HCT116 (cell line): ENCODE measurements around the gene PHF2. TPM values are rescaled to one million over a fixed set of nuclear protein-coding genes. Genes with fewer than 3 reads are reported as not detected.

ENCODE experiments used
- ATAC-seq: fragments of 200-7000 bp; cut with Tn5 transposase; 2 replicates; pipeline ENCODE4 v1.9.1; 2020; ENCODE audit warnings: mild to moderate bottlenecking, moderate library complexity
- BruUV-seq: library from RNA; stranded (reverse); fragments of 400-500 nt; replicated peaks from 2 replicates; lab custom pipeline; 2021; lab: Mats Ljungman, UMichigan
- CTCF ChIA-PET: fragments of 300-600 bp; sonication (Branson Sonifier 250); formaldehyde crosslinking; loops from one replicate; lab custom pipeline; 2021; ENCODE audit warnings: antibody characterized with exemption; lab: Charles Lee
- POLR2A ChIA-PET: fragments of 300-600, 350-600 bp; sonication (Branson Sonifier 250); formaldehyde crosslinking; loops from one replicate; lab custom pipeline; 2021; ENCODE audit warnings: antibody characterized with exemption; lab: Charles Lee
- RAD21 ChIA-PET, 2 experiments: fragments of 300-600 bp; sonication (Branson Sonifier 250); formaldehyde crosslinking; loops; one replicate each; lab custom pipeline; 2023; ENCODE audit warnings: low total read pairs in 2 of 2; ENCODE audit not compliant: uncharacterized antibody in 2 of 2, unreplicated experiment in 2 of 2, low non-redundant PET in 1 of 2; lab: Charles Lee
- DNase-seq: peaks from one replicate; pipeline ENCODE4 v3.0.0-alpha.2; 2010; ENCODE audit warnings: low read depth, low spot score
- H2AFZ ChIP-seq: fragments of 200-600 bp; shearing (Covaris generic), sonication (generic); 2 replicates; pipeline ENCODE4 v1.6.1; 2017; ENCODE audit warnings: low read depth, mixed run types, mixed read lengths, antibody characterized with exemption, low read length; ENCODE audit not compliant: poor library complexity, severe bottlenecking
- H3K27ac ChIP-seq: 2 replicates; pipeline ENCODE4 v1.5.1; 2012; ENCODE audit warnings: low read depth, low read length
- H3K27me3 ChIP-seq: fragments of 200-600 bp; sonication (generic); 2 replicates; pipeline ENCODE4 v1.6.1; 2016; ENCODE audit warnings: mixed run types, low read length, mixed read lengths; ENCODE audit not compliant: insufficient read depth
- H3K36me3 ChIP-seq, 2 experiments: fragments of 200-500 bp in 1 of 2; fragments of 200-600 bp in 1 of 2; sonication (Bioruptor generic) in 1 of 2; sonication (generic) in 1 of 2; 2 replicates each; pipeline versions ENCODE4 v1.5.1 to v1.6.1; 2014 to 2016; ENCODE audit warnings: low read length in 2 of 2, inconsistent platforms in 1 of 2, mixed read lengths in 1 of 2, mixed run types in 1 of 2; ENCODE audit not compliant: insufficient read depth in 2 of 2, control insufficient read depth in 1 of 2
- H3K4me1 ChIP-seq, 2 experiments: fragments of 200-600 bp in 1 of 2; sonication (generic) in 1 of 2; 2 replicates each; pipeline versions ENCODE4 v1.5.1 to v1.6.1; 2012 to 2017; ENCODE audit warnings: low read length in 2 of 2, inconsistent platforms in 1 of 2, mild to moderate bottlenecking in 1 of 2, mixed read lengths in 1 of 2, mixed run types in 1 of 2, moderate library complexity in 1 of 2; ENCODE audit not compliant: insufficient read depth in 2 of 2, control insufficient read depth in 1 of 2
- H3K4me2 ChIP-seq: fragments of 200-600 bp; sonication (generic); 2 replicates; pipeline ENCODE4 v1.6.1; 2017; ENCODE audit warnings: mixed run types, low read length, mixed read lengths
- H3K4me3 ChIP-seq, 2 experiments: fragments of 200-600 bp in 1 of 2; sonication (generic) in 1 of 2; replicated peaks in 1 of 2; 2 replicates each; pipeline ENCODE4 v1.5.1; 2011 to 2016; ENCODE audit warnings: low read length in 2 of 2, control low read depth in 1 of 2, low read depth in 1 of 2, mild to moderate bottlenecking in 1 of 2, mixed read lengths in 1 of 2, mixed run types in 1 of 2
- H3K79me2 ChIP-seq: fragments of 200-600 bp; sonication (generic); 2 replicates; pipeline ENCODE4 v1.6.1; 2017; ENCODE audit warnings: mild to moderate bottlenecking, mixed run types, low read length, moderate library complexity, mixed read lengths; ENCODE audit not compliant: insufficient read depth
- H3K9ac ChIP-seq: fragments of 200-600 bp; sonication (generic); 2 replicates; pipeline ENCODE4 v1.6.1; 2016; ENCODE audit warnings: low read length, mixed read lengths
- H3K9me2 ChIP-seq: fragments of 200-600 bp; sonication (generic), shearing (Covaris generic); 2 replicates; pipeline ENCODE4 v1.6.1; 2017; ENCODE audit warnings: mixed run types, mild to moderate bottlenecking, moderate library complexity; ENCODE audit not compliant: insufficient read depth
- H3K9me3 ChIP-seq, 2 experiments: fragments of 200-500 bp in 1 of 2; fragments of 200-600 bp in 1 of 2; sonication (Bioruptor generic) in 1 of 2; sonication (generic) in 1 of 2; 2 replicates each; pipeline ENCODE4 v1.6.1; 2014 to 2017; ENCODE audit warnings: low read length in 2 of 2, mixed read lengths in 2 of 2, inconsistent platforms in 1 of 2, low read depth in 1 of 2, mild to moderate bottlenecking in 1 of 2, mixed run types in 1 of 2, moderate library complexity in 1 of 2; ENCODE audit not compliant: control insufficient read depth in 1 of 2, insufficient read depth in 1 of 2
- H4K20me1 ChIP-seq: fragments of 200-600 bp; sonication (generic), shearing (Covaris generic); 2 replicates; pipeline ENCODE4 v1.6.1; 2017; ENCODE audit warnings: mixed run types, mild to moderate bottlenecking, moderate library complexity; ENCODE audit not compliant: insufficient read depth
- CEBPB ChIP-seq: IDR thresholded peaks from 2 replicates; pipeline ENCODE4 v1.6.1; 2012; ENCODE audit warnings: low read depth
- EGR1 ChIP-seq: IDR thresholded peaks from 2 replicates; pipeline ENCODE4 v1.6.1; 2012; ENCODE audit warnings: low read depth
- ELF1 ChIP-seq: IDR thresholded peaks from 2 replicates; pipeline ENCODE4 v1.6.1; 2012; ENCODE audit warnings: low read depth, borderline replicate concordance
- EZH2phosphoT487 ChIP-seq: fragments of 200-600 bp; IDR thresholded peaks from 2 replicates; pipeline ENCODE4 v1.6.1; 2018; ENCODE audit warnings: antibody characterized with exemption, borderline replicate concordance
- POLR2AphosphoS5 ChIP-seq: IDR thresholded peaks from 2 replicates; pipeline ENCODE4 v1.6.1; 2011; ENCODE audit warnings: mild to moderate bottlenecking, low read depth, low read length, moderate library complexity
- RAD21 ChIP-seq: IDR thresholded peaks from 2 replicates; pipeline ENCODE4 v1.6.1; 2012; ENCODE audit warnings: low read depth, mild to moderate bottlenecking
- SP1 ChIP-seq: IDR thresholded peaks from 2 replicates; pipeline ENCODE4 v1.6.1; 2012; ENCODE audit warnings: low read depth
- SRF ChIP-seq: IDR thresholded peaks from 2 replicates; pipeline ENCODE4 v1.6.1; 2012; ENCODE audit warnings: low read depth
- TCF7L2 ChIP-seq: IDR thresholded peaks from 2 replicates; pipeline ENCODE4 v1.7.0; 2011; ENCODE audit warnings: borderline replicate concordance, inconsistent platforms; ENCODE audit not compliant: insufficient read depth, insufficient read length; ENCODE audit errors: extremely low read depth
- YY1 ChIP-seq: IDR thresholded peaks from 2 replicates; pipeline ENCODE4 v1.6.1; 2011; ENCODE audit warnings: low read length, low read depth, moderate library complexity, mild to moderate bottlenecking; ENCODE audit not compliant: insufficient replicate concordance; ENCODE audit errors: extremely low read depth
- ZFX ChIP-seq: fragments of 450-650 bp; IDR thresholded peaks from 2 replicates; pipeline ENCODE4 v1.6.1; 2017
- ZNF274 ChIP-seq: fragments of 200-500 bp; sonication (Bioruptor generic); IDR thresholded peaks from 2 replicates; pipeline ENCODE4 v1.6.1; 2014; ENCODE audit warnings: mild to moderate bottlenecking, low read depth, low read length, inconsistent platforms
- intact Hi-C: fragments of 100-400 bp; cut with micrococcal nuclease; formaldehyde crosslinking; loops from 2 replicates; pipeline ENCODE4 v1.10.0; 2022
- total RNA-seq: library from RNA; stranded (reverse); gene quantifications from one replicate; pipeline ENCODE4 v1.2.1, GENCODE V29; 2021; ENCODE audit not compliant: unreplicated experiment
- TF ChIP-seq, protein P1 (sequence below), 3 experiments: fragments of 200-600 bp in 1 of 3; sonication (generic) in 1 of 3; IDR thresholded peaks in 2 of 3; conservative IDR thresholded peaks in 1 of 3; 2 replicates each; pipeline ENCODE4 v1.5.1; 2012 to 2017; ENCODE audit warnings: low read depth in 2 of 3, low read length in 2 of 3, antibody characterized with exemption in 1 of 3, borderline replicate concordance in 1 of 3, control low read depth in 1 of 3, mild to moderate bottlenecking in 1 of 3, mixed read lengths in 1 of 3, mixed run types in 1 of 3, moderate library complexity in 1 of 3; ENCODE audit not compliant: insufficient read depth in 1 of 3
- TF ChIP-seq, protein P2 (sequence below): IDR thresholded peaks from 2 replicates; pipeline ENCODE4 v1.6.1; 2012

The PHF2 gene
- total RNA-seq, 1 experiment from 2014 or later = 20.6 TPM

DNA sequence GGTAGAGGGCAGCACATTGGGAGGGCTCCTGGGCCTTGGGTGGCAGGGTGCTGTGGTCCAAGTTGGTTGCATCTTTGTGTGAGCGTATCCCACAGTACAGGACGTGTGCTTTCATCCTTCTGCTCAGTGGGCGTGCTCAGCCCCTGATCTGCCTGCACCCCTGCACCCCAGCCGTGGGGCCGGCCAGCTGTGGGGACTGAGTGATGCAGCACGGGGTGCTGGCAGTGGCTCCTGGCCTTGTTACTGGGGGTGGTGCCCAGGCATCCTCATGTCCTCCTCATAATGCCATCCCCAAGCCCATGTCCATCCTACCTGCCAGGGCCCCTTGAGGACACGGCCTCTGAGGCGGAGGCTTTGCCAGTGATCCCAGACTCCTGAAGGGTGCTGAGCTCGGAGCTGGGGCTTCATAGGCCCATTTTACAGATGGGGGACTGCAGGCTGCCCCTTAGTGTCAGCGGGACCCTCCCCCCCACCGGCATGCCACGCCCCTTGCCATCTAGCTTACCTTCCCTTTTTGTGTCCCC, 100.7 kb downstream of the PHF2 start:
- no peak for ATAC-seq
- TF ChIP-seq SP1 = no peak
- TF ChIP-seq SRF = no peak
- TF ChIP-seq, protein P1, sequence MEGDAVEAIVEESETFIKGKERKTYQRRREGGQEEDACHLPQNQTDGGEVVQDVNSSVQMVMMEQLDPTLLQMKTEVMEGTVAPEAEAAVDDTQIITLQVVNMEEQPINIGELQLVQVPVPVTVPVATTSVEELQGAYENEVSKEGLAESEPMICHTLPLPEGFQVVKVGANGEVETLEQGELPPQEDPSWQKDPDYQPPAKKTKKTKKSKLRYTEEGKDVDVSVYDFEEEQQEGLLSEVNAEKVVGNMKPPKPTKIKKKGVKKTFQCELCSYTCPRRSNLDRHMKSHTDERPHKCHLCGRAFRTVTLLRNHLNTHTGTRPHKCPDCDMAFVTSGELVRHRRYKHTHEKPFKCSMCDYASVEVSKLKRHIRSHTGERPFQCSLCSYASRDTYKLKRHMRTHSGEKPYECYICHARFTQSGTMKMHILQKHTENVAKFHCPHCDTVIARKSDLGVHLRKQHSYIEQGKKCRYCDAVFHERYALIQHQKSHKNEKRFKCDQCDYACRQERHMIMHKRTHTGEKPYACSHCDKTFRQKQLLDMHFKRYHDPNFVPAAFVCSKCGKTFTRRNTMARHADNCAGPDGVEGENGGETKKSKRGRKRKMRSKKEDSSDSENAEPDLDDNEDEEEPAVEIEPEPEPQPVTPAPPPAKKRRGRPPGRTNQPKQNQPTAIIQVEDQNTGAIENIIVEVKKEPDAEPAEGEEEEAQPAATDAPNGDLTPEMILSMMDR (IDR thresholded peaks at IDR 0.05 in 2 of 3, conservative IDR thresholded peaks at IDR 0.05 in 1 of 3; ENCODE audit: borderline replicate concordance in 1 of 3, insufficient read depth in 1 of 3, low read depth in 2 of 3, low read length in 2 of 3) = no peak
- H3K79me2 ChIP-seq = no peaks in the 10 kb centered on the region
- no peaks in the 10 kb centered on the region for H3K9me2 ChIP-seq
- ChIA-PET CTCF (no interaction called here), POLR2A (no interaction called here), RAD21 (no interaction called here)
- H3K27ac ChIP-seq = no peak overlapping the region
- H2AFZ ChIP-seq = no peak overlapping the region
- no peaks in the 10 kb centered on the region for H3K4me1 ChIP-seq
- no peaks in the 10 kb centered on the region for H4K20me1 ChIP-seq
- BruUV-seq = no TSS peak
- DNase-seq = no peak
- H3K27me3 ChIP-seq = no peaks in the 10 kb centered on the region
- H3K36me3 ChIP-seq = no peaks in the 10 kb centered on the region
- H3K9me3 ChIP-seq = no peaks in the 10 kb centered on the region
- H3K9ac ChIP-seq = no peak overlapping the region
- intact Hi-C loops = no loop called here
- H3K4me3 ChIP-seq = no peak overlapping the region
- H3K4me2 ChIP-seq = no peak overlapping the region

DNA sequence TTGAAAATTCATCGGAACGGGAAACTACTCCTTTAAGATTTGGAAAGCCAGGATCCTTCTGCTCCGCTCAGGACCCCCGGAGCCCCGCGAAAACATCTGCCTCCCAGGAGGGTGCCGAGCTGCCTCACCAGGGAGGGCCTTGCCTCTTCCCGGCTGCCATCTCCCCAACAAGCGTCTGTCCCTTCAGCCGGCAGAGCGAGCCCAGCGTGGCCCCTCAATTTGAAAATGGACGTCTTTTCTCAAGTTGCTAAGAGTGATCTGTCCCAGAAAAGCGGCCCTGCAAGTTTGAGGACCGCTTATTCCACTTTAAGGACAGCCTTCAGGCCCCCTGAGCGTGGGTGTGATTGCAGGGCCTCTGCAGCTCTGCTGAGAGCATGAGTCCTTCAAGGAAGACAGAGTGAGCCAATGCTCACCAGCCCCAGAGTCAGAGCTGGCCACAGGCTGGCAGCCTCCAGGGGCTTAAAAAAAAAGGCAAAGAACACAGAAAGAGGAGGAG, 101.3 kb downstream of the PHF2 start:
- DNase-seq (no peak), ATAC-seq (no peak)
- Histone ChIP-seq H3K4me1 (peaks cover 3 to 5% of the 10 kb centered on the region in 2 experiments; a peak in 1 of 4 replicates), H2AFZ (no peak overlapping the region), H3K9me2 (no peaks in the 10 kb centered on the region), H4K20me1 (no peaks in the 10 kb centered on the region), H3K27ac (no peak overlapping the region), H3K36me3 (no peaks in the 10 kb centered on the region), H3K79me2 (no peaks in the 10 kb centered on the region), H3K4me2 (no peak overlapping the region), H3K9ac (no peak overlapping the region), H3K9me3 (no peaks in the 10 kb centered on the region), H3K27me3 (no peaks in the 10 kb centered on the region), H3K4me3 (no peak overlapping the region)
- RAD21 ChIA-PET = no interaction called here
- POLR2A ChIA-PET = no interaction called here
- intact Hi-C loops = no loop called here
- no TSS peak for BruUV-seq
- CTCF ChIA-PET = no interaction called here
- TF ChIP-seq, protein P2, sequence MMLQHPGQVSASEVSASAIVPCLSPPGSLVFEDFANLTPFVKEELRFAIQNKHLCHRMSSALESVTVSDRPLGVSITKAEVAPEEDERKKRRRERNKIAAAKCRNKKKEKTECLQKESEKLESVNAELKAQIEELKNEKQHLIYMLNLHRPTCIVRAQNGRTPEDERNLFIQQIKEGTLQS = no peak
- TF ChIP-seq EZH2phosphoT487 (no peak), ELF1 (no peak), ZFX (no peak), POLR2AphosphoS5 (no peak), RAD21 (no peak), CEBPB (no peak), ZNF274 (no peak), EGR1 (no peak), TCF7L2 (no peak), YY1 (no peak)
- TF ChIP-seq, protein P1 (IDR thresholded peaks at IDR 0.05 in 2 of 3, conservative IDR thresholded peaks at IDR 0.05 in 1 of 3; ENCODE audit: borderline replicate concordance in 1 of 3, insufficient read depth in 1 of 3, low read depth in 2 of 3, low read length in 2 of 3) = no peak
